ENCODE data around the gene WWOX. TPM values are rescaled to one million over a fixed set of nuclear protein-coding genes. Genes with fewer than 3 reads are reported as not detected.

WWOX gene
- total RNA-seq, 6 experiments from 2014 or later = 13.0 to 24.3 (median 16.5) TPM

- no peak for DNase-seq
- ATAC-seq = no peak
- Histone ChIP-seq H3K36me3 (no peaks in the 10 kb centered on the region), H3K4me3 (no peak overlapping the region), H3K27ac (no peak overlapping the region), H3K27me3 (no peaks in the 10 kb centered on the region), H3K9me3 (no peaks in the 10 kb centered on the region), H3K4me1 (no peaks in the 10 kb centered on the region)
- intact Hi-C loops (cut with DNase I) = no loop called here
- TF ChIP-seq POLR2A (IDR thresholded peaks at IDR 0.05) (no peak), CTCF (IDR thresholded peaks at IDR 0.05) (no peak)
- WGBS (ENCODE audit: insufficient coverage, low coverage, low lambda C conversion rate, missing lambda C conversion rate) = 65% methylated on average over 2 of the region's 5 CpGs
Observed at GRCh38 chr16:78879011-78879410, 779.6 kb downstream of the WWOX start.

- intact Hi-C loops (cut with DNase I) = no loop called here
- Histone ChIP-seq H3K27ac (no peak overlapping the region), H3K4me1 (no peaks in the 10 kb centered on the region), H3K27me3 (no peaks in the 10 kb centered on the region), H3K9me3 (no peaks in the 10 kb centered on the region), H3K4me3 (no peak overlapping the region), H3K36me3 (no peaks in the 10 kb centered on the region)
- no peak for ATAC-seq
- no peak for TF ChIP-seq CTCF (IDR thresholded peaks at IDR 0.05)
- TF ChIP-seq POLR2A (IDR thresholded peaks at IDR 0.05) = no peak
- 97% methylated on average over 3 of the region's 3 CpGs for WGBS (ENCODE audit: insufficient coverage, low coverage, low lambda C conversion rate, missing lambda C conversion rate)
- no peak for DNase-seq
Observed at GRCh38 chr16:78882150-78882549, 782.7 kb downstream of the WWOX start.

GRCh38 chr16:78882751-78883150 is 783.3 kb downstream of the WWOX start:
- DNase-seq = no peak
- H3K27ac ChIP-seq = no peak overlapping the region
- 69% methylated on average over 6 of the region's 9 CpGs for WGBS (ENCODE audit: insufficient coverage, low coverage, low lambda C conversion rate, missing lambda C conversion rate)
- H3K36me3 ChIP-seq = no peaks in the 10 kb centered on the region
- ATAC-seq = no peak
- intact Hi-C loops (cut with DNase I) = no loop called here
- no peak for TF ChIP-seq CTCF (IDR thresholded peaks at IDR 0.05)
- TF ChIP-seq POLR2A (IDR thresholded peaks at IDR 0.05) = no peak
- H3K4me3 ChIP-seq = no peak overlapping the region
- H3K27me3 ChIP-seq = no peaks in the 10 kb centered on the region
- no peaks in the 10 kb centered on the region for H3K4me1 ChIP-seq
- H3K9me3 ChIP-seq = no peaks in the 10 kb centered on the region

GRCh38 chr16:78884204-78884603 is 784.8 kb downstream of the WWOX start:
- TF ChIP-seq POLR2A (IDR thresholded peaks at IDR 0.05) (no peak), CTCF (IDR thresholded peaks at IDR 0.05) (no peak)
- Histone ChIP-seq H3K36me3 (no peaks in the 10 kb centered on the region), H3K27me3 (no peaks in the 10 kb centered on the region), H3K27ac (no peak overlapping the region), H3K4me3 (no peak overlapping the region), H3K9me3 (no peaks in the 10 kb centered on the region), H3K4me1 (peaks cover 0 to 6% (median 0%) of the 10 kb centered on the region in 4 donors)
- DNase-seq (no peak), ATAC-seq (no peak)
- intact Hi-C loops (cut with DNase I) = no loop called here

- 88% methylated on average over 10 of the region's 10 CpGs for WGBS (ENCODE audit: insufficient coverage, low coverage, low lambda C conversion rate, missing lambda C conversion rate)
Observed at GRCh38 chr16:78889346-78889745, 789.9 kb downstream of the WWOX start.

More at GRCh38 chr16:78889346-78889745, 789.9 kb downstream of the WWOX start:
- Histone ChIP-seq H3K4me3 (no peak overlapping the region), H3K4me1 (peaks cover 0 to 6% (median 0%) of the 10 kb centered on the region in 4 donors), H3K27me3 (no peaks in the 10 kb centered on the region), H3K36me3 (no peaks in the 10 kb centered on the region), H3K27ac (no peak overlapping the region), H3K9me3 (no peaks in the 10 kb centered on the region)
- intact Hi-C loops (cut with DNase I) = no loop called here
- TF ChIP-seq POLR2A (IDR thresholded peaks at IDR 0.05) = no peak
- no peak for TF ChIP-seq CTCF (IDR thresholded peaks at IDR 0.05)
- no peak for DNase-seq
- no peak for ATAC-seq

Data from right lobe of liver (tissue), 6 donors.